Stomach (tissue), 4 donors: ENCODE measurements around the gene NCAPG2.

Source experiments
- EP300 ChIP-seq: sonication (generic); formaldehyde crosslinking; IDR thresholded peaks from one replicate; pipeline ENCODE4 v1.6.1; 2017; ENCODE audit warnings: antibody characterized with exemption
- POLR2A ChIP-seq, 4 donors: fragments of 450-650 bp; IDR thresholded peaks; one replicate each; pipeline ENCODE4 v1.6.1; 2016; ENCODE audit warnings: antibody characterized with exemption in 4 of 4, control low read depth in 2 of 4, mild to moderate bottlenecking in 1 of 4, moderate library complexity in 1 of 4
- POLR2AphosphoS5 ChIP-seq, 3 donors: sonication (generic); formaldehyde crosslinking; IDR thresholded peaks; one replicate each; pipeline ENCODE4 v1.6.1; 2016; ENCODE audit warnings: antibody characterized with exemption in 3 of 3
- TF ChIP-seq, protein P1 (sequence below), 7 experiments: fragments of 450-650 bp in 4 of 7; fragments of 200-600 bp in 3 of 7; sonication (generic) in 3 of 7; IDR thresholded peaks; one replicate each; pipeline ENCODE4 v1.5.1; 2016 to 2019; ENCODE audit warnings: antibody characterized with exemption in 7 of 7, control low read depth in 2 of 7, mild to moderate bottlenecking in 1 of 7

DNA sequence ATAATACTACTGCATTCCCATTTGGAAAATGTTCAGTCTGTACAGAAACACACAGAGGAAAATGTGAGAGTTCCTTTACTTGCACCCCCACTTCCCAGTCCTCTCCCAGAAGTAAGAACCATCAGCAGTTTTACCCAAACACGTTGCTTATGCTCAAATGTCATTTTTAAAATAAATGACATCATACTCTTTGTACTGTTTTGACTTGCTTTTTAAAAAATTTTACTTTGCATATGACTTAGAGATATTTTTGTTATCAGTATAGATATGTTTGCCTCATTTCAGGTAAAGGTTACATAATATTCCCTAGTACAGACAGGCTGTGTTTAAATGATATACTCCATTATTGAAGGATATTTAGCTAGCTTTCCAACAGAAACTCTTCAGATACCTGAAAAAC lies 103.5 kb downstream of the NCAPG2 start:
- TF ChIP-seq POLR2AphosphoS5 (IDR thresholded peaks at IDR 0.05) (no peak), EP300 (no peak), POLR2A (IDR thresholded peaks at IDR 0.05) (no peak)
- TF ChIP-seq, protein P1, sequence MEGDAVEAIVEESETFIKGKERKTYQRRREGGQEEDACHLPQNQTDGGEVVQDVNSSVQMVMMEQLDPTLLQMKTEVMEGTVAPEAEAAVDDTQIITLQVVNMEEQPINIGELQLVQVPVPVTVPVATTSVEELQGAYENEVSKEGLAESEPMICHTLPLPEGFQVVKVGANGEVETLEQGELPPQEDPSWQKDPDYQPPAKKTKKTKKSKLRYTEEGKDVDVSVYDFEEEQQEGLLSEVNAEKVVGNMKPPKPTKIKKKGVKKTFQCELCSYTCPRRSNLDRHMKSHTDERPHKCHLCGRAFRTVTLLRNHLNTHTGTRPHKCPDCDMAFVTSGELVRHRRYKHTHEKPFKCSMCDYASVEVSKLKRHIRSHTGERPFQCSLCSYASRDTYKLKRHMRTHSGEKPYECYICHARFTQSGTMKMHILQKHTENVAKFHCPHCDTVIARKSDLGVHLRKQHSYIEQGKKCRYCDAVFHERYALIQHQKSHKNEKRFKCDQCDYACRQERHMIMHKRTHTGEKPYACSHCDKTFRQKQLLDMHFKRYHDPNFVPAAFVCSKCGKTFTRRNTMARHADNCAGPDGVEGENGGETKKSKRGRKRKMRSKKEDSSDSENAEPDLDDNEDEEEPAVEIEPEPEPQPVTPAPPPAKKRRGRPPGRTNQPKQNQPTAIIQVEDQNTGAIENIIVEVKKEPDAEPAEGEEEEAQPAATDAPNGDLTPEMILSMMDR (IDR thresholded peaks at IDR 0.05): no peak
